Fibroblast of villous mesenchyme (primary cell): ENCODE results near the gene NKAIN4. TPM values are rescaled to one million over a fixed set of nuclear protein-coding genes. Genes with fewer than 3 reads are reported as not detected.

ENCODE experiments used
- DNase-seq: peaks from one replicate; pipeline ENCODE4 v3.0.0-alpha.2; 2010; ENCODE audit warnings: low read depth
- H3K4me3 ChIP-seq: 2 replicates; pipeline ENCODE4 v1.5.1; 2011; ENCODE audit warnings: low read depth, mild to moderate bottlenecking, low read length
- total RNA-seq: library from RNA; depleted of rRNA; stranded (reverse); fragments of >200 nt; gene quantifications from 2 replicates; pipeline ENCODE4 v1.2.3, GENCODE V29; 2012
- TF ChIP-seq, protein P1 (sequence below): IDR thresholded peaks from 2 replicates; pipeline ENCODE4 v1.5.1; 2012; ENCODE audit warnings: low read depth, mild to moderate bottlenecking, low read length; ENCODE audit not compliant: insufficient read depth

NKAIN4 gene
- total RNA-seq, 1 donor = not detected

DNA sequence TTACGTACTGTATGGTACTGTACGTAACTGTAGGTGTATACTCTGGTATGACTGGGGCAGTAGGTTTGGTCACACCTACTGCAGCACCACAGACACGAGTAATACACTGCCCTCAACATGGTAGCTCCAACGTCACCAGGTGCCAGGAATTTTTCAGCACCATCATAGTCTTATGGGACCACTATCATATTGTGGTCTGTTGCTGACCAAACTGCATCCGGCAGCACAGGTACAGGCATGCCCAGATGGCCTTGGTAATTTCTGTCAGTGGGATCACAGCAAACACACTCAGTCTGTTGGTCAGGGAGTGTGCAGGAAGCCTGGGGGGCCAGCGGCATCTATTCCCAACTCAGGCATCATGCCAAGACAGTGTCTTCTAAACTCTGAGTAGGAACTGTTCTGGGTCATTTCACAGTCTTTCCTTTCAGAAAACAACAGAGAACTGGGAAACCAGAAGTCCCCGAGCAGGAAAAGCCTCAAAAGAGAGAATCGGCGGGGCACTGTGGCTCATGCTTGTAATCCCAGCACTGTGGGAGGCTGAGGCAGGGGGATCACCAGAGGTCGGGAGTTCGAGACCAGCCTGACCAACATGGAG is 44.2 kb downstream of the NKAIN4 start:
- no peak overlapping the region for H3K4me3 ChIP-seq
- TF ChIP-seq, protein P1, sequence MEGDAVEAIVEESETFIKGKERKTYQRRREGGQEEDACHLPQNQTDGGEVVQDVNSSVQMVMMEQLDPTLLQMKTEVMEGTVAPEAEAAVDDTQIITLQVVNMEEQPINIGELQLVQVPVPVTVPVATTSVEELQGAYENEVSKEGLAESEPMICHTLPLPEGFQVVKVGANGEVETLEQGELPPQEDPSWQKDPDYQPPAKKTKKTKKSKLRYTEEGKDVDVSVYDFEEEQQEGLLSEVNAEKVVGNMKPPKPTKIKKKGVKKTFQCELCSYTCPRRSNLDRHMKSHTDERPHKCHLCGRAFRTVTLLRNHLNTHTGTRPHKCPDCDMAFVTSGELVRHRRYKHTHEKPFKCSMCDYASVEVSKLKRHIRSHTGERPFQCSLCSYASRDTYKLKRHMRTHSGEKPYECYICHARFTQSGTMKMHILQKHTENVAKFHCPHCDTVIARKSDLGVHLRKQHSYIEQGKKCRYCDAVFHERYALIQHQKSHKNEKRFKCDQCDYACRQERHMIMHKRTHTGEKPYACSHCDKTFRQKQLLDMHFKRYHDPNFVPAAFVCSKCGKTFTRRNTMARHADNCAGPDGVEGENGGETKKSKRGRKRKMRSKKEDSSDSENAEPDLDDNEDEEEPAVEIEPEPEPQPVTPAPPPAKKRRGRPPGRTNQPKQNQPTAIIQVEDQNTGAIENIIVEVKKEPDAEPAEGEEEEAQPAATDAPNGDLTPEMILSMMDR = no peak
- DNase-seq = no peak

DNA sequence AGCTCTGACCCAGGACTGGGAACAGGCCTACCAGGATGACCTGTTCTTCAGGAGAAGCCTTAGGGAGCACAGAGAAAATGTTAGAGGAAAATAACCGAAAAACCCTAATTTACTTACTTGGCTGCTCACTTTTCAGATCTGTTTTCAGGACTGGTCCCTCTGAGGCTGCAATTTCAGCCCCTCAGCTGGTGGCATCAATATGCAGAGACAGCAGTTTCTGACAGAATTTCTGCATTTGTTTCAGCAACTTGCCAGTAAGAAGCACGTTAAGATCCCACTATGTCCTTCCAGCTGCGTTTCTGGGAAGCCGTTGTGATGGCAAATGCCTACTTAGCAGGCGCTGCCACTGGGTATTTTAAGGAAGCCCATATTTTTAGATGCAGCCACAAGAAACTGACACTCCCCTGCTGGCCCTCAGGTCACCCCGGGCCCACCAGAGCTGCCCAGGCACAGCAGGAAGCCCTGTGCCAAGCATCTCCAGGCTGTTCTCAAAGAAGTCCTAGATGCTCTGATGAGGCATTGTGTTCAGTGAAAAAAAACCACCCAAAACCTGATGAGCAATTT is 45.8 kb downstream of the NKAIN4 start:
- no peak for DNase-seq
- TF ChIP-seq, protein P1 = no peak
- H3K4me3 ChIP-seq = no peak overlapping the region

DNA sequence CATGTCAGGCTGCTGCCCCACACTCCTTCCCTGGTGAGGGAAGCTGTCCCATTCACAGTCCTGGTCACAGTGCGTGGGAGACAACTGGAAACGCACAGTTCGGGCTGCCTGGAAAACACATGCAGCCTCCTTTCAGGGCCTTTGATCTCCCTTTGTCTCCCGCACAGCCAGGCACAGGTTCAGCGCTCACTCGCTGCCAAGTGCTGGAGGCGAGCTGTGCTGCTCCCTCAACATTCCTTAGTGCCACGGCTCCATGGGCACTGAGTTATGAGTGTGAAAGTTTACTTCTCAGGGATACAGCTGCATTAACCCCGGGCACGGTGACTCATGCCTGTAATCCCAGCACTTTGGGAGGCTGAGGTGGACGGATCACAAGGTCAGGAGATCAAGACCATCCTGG is 47.4 kb downstream of the NKAIN4 start:
- peak; percentile 68 for DNase-seq
- TF ChIP-seq, protein P1 = no peak
- H3K4me3 ChIP-seq = no peak overlapping the region

DNA sequence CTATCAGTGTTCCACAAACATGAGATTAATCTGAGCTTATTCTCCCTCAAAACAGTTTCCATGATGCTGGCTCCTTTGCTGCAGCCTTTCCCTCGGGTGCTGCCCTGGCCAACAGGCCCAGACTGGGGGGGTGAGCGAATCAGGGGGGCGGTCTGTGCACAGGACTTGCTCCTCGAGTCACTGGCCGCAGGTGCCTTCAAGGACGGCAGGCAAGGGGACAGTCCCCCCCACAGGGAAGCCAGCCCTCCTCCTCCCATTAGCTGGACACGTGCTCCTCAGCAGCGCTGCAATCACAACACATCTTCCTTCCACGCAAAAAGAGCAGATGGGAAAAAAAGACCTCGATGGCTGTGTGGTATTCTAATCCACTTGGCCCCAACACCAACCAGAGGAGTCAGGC is 48.4 kb downstream of the NKAIN4 start:
- DNase-seq = no peak
- TF ChIP-seq, protein P1 = no peak
- H3K4me3 ChIP-seq = no peak overlapping the region

DNA sequence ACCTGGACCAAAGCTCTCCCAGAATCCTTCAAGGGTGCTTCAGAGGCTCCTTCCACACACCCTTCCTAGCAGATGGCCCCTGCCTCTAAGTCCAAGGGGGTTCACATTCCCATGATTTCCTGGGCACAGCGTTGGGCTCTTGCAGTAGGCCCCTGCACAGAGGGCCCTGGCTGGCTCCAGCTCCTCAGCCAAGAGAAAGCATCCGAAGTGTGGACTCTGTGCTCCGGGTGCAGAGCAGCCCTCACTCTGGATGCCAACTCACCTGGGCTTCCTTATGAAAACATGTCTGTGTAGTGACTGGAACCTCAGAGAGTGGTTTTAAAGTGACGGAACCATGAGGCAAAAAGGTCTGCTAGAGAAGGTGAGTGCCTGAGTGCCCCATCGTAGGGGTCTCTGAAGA is 49.9 kb downstream of the NKAIN4 start:
- TF ChIP-seq, protein P1 = no peak

DNA sequence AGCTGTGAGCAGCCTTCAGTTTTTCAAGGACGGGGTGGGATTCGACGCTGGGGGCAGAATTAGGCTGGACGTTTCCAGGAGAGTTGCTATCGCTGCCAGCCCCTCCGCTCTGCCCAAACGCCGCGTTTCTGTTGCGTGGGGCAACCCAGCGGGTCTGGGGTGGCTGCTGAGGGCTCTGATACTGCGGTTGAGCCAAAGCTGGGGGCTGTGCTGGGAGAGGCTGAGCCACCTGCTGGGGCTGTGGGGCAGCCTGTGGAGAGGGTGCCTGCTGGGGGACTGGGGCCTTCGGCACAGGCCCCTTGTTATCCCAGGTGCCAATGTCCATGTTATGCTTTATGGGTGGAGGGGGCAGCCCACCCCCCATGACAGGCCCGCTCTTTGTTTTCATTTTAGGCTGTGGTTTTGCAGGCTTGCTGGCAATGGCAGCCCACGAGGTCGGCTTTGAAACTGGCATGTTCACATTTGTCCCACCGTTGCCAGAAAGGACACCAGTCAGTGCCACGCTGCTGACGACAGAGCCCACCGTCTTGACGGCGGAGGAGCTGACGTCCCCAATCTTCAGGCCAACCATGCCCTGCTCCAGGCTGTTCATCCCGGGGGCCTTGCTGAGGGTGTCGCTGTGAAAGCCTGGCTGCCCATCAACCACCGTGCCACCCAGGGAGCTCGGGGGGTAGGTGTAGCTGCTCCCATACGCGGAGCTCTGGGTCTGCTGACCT is 51.3 kb downstream of the NKAIN4 start:
- no peak for DNase-seq
- TF ChIP-seq, protein P1 = no peak
- no peak overlapping the region for H3K4me3 ChIP-seq

More for the DNA sequence above, 49.9 kb downstream of the NKAIN4 start:
- no peak overlapping the region for H3K4me3 ChIP-seq
- no peak for DNase-seq
